Cortex of kidney (tissue), 1 donor: ENCODE results near the gene ZNF518B.
"Not testable (repeated sequence)": the region's sequence is repeated elsewhere in the genome, so short reads cannot be mapped to it uniquely, and the experiment has no call there.

Experiments used
- DNase-seq: peaks from one replicate; lab custom pipeline; 2025; lab: John Stamatoyannopoulos, UW

ZNF518B gene

DNA sequence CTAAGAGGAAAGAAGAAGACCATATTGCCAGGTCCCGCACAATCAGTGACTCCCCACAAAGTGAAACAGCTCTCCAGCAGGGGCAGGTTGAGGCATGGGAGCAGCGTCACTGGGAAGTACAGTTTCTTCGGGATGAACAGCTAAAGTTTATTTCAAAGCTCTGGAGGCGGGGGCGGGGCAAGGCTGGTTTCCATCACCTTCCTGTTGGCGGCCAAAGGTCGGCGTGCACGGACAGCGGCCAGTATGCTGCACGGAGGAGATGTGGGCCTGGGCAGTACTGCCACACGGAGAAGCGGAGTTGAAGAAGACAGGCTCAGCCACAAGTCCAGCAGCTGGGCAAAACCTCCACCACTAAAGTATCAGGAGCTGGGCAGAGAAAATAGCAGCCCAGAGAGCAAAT lies 951 bp upstream of the ZNF518B start:
- no peak for DNase-seq

DNA sequence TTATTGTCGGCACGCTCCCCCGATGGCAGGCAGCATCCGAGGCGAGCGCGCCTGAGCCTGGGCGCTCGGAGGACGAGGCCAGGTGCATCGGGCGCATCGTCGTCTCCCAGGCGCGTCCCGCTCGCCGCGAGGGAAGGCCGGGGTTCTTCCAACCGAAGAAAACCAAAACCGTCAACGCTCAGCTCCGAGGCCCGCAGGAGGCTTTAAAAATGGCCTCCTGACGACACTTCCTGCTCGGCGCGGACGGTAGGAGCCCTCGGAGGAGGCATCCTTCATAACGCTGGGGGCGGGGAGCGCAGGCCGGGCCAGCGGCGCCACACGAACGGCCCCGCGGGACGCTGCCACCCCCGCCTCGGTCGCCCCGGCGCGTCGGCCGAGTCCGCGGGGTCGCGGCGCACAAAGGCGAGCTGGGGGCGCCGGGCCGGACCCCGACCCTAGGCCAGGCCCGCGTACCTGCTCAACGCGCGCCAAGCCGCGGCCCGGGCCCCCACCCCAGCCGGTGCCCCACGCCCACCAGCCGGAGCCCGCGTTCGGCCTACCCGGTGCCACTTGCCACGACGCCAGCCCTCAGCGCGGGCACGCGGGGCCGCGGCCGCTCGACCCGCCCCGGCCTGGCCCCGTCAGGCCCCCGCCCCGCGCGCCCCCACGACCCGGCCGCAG lies 501 bp downstream of the ZNF518B start:
- no peak for DNase-seq

DNA sequence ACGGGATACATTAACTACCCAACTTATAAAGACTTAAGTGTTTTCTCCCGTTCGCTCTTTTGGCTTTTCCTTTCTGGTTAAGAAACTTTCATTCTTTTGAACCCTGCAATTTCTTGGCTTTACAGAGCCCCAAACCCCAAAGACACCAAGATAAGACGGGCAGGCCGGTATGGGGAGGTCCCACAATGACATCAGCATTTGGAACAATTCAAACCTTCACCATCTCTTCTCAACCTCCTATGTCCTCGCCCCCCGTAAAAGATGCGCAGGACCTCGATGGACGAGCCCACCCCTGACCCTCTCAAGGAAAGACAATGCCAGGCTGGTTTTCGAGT lies 999 bp downstream of the ZNF518B start:
- no peak for DNase-seq

DNA sequence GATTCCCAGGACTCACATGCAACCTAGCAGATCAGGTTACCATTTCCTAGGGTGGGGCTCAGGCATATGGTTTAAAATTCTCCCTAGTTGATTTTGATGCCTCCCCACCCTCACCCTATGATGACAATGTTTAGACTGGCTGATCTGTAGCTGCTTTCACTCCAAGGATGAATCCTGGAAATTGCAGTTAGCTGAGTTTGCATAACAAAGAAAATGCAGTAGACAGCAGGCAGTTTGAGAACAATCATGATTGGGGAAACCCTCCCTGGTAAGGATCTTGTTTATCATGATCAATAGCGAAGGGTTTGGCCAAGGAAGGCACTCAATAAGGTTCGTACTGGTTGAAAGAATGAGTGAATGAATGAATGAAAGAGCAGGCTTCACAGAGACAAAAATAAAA lies 2.1 kb downstream of the ZNF518B start:
- DNase-seq, result no peak

DNA sequence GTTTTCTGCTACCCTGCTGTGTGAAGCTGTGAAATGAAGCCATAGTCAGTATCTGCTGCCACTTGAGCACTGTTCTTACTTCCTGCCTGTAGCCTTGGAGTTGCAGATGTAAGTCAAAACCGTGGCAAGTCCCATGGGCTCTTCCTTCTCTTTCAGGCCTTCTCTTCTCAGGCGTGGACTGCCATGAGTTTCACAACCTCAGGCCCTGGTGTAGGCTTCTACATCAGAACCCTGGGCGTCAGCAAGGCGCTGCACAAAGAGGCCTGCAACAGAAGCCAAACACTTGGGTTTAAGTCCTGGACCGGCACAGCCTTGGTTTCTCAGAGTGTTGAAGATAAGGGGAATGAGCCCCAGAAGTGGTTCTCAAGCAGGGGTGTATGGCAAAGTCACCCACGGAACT lies 2.5 kb downstream of the ZNF518B start:
- no peak for DNase-seq

DNA sequence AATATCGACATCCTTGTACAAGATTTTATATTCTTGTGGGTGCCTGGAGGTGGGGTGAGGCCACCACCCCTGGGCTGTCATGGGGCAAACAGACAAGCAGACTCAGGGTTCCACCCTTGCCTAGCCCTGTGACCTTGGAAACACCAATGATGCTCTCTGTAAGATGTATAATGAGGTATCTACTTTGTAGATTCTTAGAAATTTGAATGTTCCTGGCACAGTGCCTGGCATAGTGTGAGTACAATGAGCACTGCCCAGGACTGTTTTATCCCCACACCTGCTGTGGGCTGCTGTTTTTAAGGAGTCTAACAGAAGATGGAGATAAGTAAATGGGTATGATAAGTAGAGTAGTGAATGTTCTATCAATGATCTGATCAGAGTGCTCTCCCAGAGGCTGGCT lies 3.1 kb downstream of the ZNF518B start:
- no peak for DNase-seq

DNA sequence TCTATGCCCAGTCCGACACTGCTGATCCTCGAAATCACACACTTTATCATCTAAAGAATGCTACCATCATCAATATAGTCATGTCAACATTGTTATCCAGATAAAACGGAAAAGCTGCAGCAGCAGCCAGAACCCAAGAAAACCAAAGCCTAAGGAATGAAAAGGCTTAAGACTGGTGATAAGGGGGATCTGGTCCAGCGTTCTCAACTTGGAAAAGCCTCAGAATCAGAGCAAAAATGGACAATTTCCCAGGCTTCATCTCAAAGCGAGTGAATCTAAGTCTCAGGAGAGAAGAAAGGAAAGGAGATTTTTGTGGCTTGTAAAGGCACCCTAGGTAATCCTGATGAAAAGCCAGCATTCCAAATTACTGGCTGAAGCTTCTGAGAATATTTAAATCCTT lies 8.2 kb downstream of the ZNF518B start:
- no peak for DNase-seq

DNA sequence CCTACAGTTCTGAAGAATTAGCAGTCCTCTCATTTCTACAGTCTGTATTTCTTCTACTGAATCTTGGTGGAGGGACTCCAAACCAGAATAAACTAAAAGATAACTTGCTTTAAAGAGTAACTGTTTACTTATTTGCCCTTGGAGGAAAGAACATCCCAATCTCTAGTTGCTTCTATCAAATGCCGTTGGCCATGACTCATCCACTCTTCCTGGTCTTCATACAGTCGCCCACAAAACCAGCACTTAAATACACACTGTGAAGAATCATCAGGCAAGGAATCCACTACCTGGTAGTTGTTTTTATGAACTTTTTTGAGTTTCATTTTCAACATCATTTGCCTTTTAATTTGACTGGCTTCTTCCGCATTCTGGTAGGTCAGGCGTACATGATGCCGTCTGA lies 14.2 kb downstream of the ZNF518B start:
- no peak for DNase-seq

DNA sequence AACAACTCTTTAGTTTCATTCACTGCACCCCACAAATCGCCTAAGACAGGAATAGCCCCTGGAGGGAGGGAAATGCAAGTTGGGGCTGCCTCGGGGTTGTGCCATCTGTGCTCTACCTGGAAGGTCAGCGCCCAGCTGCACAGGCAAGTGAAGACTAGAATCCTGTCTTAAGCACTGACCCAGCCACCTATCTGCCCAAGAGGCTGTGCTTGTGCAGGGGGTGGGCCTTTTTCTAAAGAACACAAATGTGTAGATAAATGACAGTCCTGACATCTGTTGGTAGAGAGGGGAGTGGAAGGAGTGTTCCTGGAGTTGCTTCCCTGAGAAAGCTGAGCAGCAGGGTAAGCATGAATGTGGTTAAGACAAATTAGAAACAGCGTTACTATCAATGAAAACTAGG lies 15.7 kb downstream of the ZNF518B start:
- no peak for DNase-seq

DNA sequence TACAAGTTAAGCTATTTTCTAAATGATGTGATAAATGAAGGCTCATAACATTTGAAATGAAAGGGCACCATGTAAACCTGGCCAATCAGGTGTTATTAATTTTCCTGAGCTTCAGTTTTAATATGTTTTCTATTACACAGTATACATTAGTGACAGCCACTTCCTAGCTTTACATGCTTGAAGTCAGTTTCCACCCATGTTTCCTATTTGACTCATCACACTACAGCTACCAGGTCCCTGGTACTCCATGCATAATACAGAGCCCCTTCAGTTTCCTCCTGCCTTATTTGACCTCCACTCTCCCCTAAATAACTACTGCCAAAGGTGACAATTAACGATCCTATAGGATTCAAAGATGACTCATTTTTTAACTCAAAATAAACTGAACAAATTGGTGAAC lies 18.3 kb downstream of the ZNF518B start:
- DNase-seq, result no peak

DNA sequence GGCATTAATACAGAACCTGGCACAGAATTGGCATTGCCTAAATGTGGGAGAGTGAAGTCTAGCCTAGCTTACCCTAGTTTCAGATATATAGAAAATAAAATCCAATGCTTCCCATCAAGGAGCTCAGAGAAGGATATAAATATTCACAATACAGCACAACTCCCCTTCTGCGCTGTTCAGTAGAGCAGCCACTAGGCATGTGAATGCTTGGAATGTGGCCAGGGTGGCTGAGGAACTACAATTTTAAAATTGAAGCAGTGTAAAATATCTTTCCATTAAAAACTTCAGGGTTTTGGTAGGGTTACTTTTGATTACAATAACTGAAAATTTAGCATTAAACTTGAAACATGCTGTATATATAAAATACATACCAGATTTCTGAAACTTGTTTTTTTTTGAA lies 19.5 kb downstream of the ZNF518B start:
- no peak for DNase-seq

DNA sequence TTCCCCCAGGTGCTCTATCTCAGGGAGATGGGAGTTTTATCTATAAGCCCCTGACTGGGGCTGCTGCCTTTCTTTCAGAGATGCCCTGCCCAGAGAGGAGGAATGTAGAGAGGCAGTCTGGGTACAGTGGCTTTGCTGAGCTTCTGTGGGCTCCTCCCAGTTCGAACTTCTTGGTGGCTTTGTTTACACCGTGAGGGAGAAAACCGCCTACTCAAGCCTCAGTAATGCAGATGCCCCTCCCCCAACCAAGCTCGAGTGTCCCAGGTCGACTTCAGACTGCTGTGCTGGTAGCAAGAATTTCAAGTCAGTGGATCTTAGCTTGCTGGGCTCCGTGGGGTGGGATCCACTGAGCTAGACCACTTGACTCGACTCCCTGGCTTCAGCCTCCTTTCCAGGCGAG lies 29.5 kb downstream of the ZNF518B start:
- not testable (repeated sequence) for DNase-seq

DNA sequence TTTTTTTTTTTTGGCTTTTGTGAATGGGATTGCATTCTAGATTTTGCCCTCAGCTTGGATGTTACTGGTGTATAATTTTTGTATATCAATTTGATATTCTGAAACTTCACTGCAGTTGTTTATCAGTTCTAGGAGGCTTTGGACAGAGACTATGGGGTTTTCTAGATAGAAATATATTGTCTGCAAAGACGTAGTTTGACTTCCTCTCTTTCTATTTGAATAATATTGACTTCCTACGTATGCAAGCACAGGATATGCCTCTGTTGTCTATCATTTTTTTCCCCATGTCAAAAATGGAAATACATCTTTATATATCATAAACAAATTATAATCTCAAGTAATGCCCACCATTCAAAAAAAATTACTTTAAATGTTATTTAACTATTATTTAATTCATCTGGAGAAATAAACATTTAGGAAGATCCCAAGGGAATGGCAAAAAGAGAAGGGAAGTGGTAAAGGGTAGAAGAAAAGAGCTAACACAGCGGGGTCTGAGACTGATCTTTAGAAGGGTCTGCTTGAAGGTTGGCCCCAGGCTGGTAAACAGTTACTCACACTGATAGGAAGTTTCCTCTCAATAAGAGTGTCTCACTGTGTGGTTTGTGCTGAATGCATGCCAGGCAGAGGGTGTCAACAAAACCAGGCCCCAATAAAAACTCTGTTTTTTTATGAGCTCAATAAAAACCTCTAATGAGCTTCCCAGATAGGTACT lies 35.7 kb downstream of the ZNF518B start:
- DNase-seq, result no peak

DNA sequence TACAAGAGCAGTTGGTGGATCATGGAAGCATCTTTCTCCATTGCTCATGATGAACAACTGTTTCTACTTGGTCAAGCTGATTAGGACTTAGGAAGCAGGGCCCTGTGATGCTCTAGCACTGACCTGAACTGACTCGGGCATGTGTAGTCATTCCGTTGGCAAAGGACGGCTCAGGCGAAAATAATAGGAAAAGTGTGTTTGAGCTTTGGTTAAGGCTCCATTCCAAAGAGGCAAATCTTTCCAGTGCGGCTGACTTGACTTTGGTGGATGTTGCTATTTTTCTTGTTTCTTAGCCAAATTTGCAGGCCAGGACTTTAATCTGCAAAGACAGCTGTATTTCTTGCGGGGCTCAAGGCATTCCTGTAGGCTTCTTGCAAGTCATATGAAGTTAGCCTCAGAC lies 39.5 kb downstream of the ZNF518B start:
- no peak for DNase-seq

DNA sequence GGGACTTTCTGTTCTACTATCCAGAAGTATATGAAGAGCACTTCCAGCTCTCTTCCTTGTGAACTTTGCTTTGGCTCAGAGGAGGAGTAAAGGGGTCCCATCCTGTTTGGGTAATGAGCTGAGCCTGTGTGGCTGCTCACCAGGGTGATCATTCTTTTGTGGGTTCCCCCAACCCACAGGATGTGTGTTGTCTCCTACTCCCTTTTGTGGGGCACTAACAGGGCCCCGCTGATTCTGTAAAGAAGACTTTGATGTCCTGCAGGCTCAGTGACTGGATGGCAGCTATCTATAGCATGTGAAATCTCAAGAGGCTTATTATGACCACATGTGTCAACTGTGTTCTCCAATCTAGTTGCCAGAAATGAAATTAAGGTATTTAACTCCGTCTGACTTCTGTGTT lies 40.8 kb downstream of the ZNF518B start:
- DNase-seq, result no peak

DNA sequence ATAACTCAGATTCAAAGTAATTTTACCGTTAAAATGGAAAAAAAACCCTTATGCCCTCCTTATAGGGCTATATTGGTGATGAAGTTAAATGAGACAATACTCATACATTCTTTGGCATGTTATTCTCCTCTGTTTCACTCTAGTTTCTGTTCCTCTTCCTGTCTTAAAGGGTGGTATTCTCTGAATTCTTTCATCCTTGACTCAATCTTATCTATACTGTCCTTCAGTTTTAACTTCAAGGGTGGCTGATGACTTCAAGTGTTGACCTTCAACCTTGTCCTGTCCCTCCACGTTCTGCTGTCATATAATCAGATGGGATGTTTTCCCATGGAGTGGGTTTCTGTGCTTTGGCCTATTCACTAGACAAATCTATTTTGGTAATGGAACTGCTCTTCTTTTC lies 44.0 kb downstream of the ZNF518B start:
- no peak for DNase-seq

DNA sequence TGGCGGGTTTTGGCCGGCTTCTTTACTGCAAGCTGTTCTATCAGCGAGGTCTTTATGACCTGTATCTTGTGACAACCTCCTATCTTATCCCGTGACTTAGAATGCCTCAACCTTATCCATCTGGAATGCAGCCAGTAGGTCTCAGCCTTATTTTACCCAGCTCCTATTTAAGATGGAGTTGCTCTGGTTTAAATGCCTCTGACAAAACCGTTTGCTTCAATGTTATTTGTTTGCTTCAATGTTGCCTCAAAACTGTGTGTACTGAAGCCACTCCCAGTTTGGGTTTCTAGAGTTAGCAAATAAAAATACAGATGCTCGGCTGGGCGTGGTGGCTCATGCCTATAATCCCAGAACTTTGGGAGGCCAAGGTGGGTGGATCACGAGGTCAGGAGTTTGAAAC lies 51.6 kb downstream of the ZNF518B start:
- DNase-seq, result no peak

DNA sequence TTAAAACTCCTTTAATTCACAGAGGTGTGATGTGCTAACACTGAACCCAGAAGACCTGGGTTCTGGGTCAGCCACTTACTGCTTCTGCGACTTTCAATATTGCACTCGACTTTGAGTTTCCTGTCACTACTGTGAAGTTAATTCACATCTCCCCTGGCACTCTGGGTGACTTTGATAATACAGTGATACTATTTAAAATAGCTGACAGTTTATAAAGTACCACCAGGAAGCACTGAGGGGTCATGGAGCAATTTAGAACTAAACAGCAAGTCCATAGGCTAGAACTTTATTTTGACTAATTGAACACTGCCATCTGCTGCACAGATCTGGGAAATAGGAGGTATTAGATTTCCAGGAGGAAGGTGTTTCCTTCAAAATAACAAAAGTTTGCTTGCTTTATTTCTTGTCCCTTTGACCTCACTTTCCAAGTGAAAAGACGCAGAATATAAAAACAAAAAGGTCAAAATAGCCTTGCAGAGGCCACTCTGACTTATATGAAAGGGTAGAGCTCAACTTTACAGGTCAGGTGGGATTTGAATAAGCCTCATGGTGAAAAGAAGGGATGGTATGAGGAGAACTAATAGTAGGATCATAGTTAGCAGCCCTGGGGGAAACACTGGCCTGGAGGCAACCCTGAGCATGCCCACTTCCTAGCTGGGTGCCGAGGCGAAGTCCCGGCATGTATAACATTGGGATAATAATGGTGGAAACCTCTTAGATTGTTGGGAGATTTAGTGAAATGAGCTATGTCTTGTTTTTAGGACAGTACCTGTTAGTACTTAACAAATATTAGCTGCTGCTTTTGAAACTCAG lies 53.4 kb downstream of the ZNF518B start:
- no peak for DNase-seq

DNA sequence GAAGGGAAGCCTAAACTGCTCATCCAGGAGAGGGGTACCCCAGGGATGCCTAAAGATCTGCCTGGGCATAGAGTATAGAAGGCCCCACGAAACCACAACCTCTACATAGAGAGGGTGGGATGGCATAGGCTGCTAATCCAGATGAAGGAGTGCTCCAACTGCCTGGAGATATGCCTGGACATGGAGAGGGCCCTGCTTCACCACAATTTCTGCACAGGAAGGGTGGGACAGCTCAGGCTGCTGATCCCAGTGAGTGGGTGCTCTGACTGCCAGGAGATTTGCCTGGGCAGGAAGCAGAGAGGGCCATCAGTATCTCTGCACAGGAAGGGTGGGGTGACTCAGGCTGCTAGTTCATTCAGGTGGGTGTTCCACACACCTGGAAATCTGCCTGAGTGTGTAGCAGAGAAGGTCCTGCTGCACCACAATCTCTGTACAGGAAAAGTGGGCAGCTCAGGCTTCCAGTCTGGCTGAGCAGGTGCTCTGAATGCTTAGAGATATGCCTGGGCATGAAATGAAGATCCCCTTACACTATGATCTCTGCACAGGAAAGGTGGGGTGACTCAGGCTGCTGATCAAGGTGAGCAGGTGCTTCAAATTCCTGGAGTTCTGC lies 61.1 kb downstream of the ZNF518B start:
- no peak for DNase-seq
